ENCODE data around the gene NADK2.

DNA sequence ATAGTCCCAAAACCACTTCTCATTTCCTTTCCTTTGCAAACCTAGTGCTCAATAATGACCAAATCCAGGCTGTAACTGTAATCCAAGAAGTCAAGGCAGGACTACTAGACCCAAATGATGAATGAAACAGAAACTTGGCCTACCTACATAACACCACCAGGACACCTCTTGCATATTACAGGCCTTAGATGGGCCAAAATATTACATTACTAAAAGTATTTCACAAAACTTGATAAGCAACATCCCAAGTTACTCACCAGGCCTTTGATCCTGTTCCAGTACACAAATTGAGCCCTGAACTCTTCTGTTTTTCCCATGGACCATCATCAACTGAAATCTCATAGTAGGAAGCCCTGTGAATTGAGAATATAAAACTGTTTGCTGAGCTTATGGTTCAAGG lies 34.8 kb downstream of the NADK2 start:
- TF ChIP-seq, protein P1, sequence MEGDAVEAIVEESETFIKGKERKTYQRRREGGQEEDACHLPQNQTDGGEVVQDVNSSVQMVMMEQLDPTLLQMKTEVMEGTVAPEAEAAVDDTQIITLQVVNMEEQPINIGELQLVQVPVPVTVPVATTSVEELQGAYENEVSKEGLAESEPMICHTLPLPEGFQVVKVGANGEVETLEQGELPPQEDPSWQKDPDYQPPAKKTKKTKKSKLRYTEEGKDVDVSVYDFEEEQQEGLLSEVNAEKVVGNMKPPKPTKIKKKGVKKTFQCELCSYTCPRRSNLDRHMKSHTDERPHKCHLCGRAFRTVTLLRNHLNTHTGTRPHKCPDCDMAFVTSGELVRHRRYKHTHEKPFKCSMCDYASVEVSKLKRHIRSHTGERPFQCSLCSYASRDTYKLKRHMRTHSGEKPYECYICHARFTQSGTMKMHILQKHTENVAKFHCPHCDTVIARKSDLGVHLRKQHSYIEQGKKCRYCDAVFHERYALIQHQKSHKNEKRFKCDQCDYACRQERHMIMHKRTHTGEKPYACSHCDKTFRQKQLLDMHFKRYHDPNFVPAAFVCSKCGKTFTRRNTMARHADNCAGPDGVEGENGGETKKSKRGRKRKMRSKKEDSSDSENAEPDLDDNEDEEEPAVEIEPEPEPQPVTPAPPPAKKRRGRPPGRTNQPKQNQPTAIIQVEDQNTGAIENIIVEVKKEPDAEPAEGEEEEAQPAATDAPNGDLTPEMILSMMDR (IDR thresholded peaks at IDR 0.05; ENCODE audit: low read depth, low read length, poor library complexity, severe bottlenecking) = no peak
- TF ChIP-seq EZH2phosphoT487 (IDR thresholded peaks at IDR 0.05; ENCODE audit: borderline replicate concordance, low read length) = no peak
